ENCODE results near the gene MPHOSPH6.

MPHOSPH6 gene

DNA sequence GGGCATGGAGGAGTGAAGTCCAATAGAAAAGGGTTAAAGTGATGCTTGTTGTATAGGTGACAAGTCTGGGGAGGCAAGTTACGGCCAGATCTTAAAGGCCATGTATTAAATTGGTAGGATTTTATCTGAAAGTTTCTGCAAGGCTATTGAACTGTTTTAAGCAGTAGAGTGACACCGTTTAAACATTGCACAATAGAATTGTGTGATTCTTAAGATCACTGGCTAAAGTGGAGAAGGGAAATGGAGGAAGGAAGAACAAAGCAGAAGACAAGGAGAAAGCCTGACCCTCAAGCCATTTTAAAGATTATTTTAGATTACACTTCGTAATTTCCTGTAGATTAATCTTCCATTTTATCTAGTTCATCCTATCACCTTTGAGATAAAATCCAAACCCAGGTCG lies 5.6 kb upstream of the MPHOSPH6 start:
- no peak for ATAC-seq
- no peak for TF ChIP-seq SNAI2 (CRISPR knock-in tag; IDR thresholded peaks at IDR 0.05)
- TF ChIP-seq BACH2 (CRISPR knock-in tag; IDR thresholded peaks at IDR 0.05; ENCODE audit: borderline replicate concordance) = no peak
- no peak for TF ChIP-seq ISL1 (CRISPR knock-in tag; IDR thresholded peaks at IDR 0.05)
- TF ChIP-seq, protein P1, sequence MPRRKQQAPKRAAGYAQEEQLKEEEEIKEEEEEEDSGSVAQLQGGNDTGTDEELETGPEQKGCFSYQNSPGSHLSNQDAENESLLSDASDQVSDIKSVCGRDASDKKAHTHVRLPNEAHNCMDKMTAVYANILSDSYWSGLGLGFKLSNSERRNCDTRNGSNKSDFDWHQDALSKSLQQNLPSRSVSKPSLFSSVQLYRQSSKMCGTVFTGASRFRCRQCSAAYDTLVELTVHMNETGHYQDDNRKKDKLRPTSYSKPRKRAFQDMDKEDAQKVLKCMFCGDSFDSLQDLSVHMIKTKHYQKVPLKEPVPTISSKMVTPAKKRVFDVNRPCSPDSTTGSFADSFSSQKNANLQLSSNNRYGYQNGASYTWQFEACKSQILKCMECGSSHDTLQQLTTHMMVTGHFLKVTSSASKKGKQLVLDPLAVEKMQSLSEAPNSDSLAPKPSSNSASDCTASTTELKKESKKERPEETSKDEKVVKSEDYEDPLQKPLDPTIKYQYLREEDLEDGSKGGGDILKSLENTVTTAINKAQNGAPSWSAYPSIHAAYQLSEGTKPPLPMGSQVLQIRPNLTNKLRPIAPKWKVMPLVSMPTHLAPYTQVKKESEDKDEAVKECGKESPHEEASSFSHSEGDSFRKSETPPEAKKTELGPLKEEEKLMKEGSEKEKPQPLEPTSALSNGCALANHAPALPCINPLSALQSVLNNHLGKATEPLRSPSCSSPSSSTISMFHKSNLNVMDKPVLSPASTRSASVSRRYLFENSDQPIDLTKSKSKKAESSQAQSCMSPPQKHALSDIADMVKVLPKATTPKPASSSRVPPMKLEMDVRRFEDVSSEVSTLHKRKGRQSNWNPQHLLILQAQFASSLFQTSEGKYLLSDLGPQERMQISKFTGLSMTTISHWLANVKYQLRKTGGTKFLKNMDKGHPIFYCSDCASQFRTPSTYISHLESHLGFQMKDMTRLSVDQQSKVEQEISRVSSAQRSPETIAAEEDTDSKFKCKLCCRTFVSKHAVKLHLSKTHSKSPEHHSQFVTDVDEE (CRISPR knock-in tag; IDR thresholded peaks at IDR 0.05) = no peak
- TF ChIP-seq, protein P2, sequence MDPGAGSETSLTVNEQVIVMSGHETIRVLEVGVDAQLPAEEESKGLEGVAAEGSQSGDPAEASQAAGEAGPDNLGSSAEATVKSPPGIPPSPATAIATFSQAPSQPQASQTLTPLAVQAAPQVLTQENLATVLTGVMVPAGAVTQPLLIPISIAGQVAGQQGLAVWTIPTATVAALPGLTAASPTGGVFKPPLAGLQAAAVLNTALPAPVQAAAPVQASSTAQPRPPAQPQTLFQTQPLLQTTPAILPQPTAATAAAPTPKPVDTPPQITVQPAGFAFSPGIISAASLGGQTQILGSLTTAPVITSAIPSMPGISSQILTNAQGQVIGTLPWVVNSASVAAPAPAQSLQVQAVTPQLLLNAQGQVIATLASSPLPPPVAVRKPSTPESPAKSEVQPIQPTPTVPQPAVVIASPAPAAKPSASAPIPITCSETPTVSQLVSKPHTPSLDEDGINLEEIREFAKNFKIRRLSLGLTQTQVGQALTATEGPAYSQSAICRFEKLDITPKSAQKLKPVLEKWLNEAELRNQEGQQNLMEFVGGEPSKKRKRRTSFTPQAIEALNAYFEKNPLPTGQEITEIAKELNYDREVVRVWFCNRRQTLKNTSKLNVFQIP (CRISPR knock-in tag; IDR thresholded peaks at IDR 0.05; ENCODE audit: borderline replicate concordance, low read depth) = no peak
- no peak for TF ChIP-seq GLIS3 (CRISPR knock-in tag; IDR thresholded peaks at IDR 0.05)
- TF ChIP-seq CSDC2 (CRISPR knock-in tag; IDR thresholded peaks at IDR 0.05) = no peak
- TF ChIP-seq ZFP30 (CRISPR knock-in tag; IDR thresholded peaks at IDR 0.05) = no peak
- no peak for TF ChIP-seq ZFP3 (CRISPR knock-in tag; IDR thresholded peaks at IDR 0.05)
- TF ChIP-seq OSR1 (CRISPR knock-in tag; IDR thresholded peaks at IDR 0.05) = no peak
- TF ChIP-seq, protein P3, sequence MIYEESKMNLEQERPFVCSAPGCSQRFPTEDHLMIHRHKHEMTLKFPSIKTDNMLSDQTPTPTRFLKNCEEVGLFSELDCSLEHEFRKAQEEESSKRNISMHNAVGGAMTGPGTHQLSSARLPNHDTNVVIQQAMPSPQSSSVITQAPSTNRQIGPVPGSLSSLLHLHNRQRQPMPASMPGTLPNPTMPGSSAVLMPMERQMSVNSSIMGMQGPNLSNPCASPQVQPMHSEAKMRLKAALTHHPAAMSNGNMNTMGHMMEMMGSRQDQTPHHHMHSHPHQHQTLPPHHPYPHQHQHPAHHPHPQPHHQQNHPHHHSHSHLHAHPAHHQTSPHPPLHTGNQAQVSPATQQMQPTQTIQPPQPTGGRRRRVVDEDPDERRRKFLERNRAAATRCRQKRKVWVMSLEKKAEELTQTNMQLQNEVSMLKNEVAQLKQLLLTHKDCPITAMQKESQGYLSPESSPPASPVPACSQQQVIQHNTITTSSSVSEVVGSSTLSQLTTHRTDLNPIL (CRISPR knock-in tag; IDR thresholded peaks at IDR 0.05; ENCODE audit: low read depth) = no peak
- TF ChIP-seq, protein P4, sequence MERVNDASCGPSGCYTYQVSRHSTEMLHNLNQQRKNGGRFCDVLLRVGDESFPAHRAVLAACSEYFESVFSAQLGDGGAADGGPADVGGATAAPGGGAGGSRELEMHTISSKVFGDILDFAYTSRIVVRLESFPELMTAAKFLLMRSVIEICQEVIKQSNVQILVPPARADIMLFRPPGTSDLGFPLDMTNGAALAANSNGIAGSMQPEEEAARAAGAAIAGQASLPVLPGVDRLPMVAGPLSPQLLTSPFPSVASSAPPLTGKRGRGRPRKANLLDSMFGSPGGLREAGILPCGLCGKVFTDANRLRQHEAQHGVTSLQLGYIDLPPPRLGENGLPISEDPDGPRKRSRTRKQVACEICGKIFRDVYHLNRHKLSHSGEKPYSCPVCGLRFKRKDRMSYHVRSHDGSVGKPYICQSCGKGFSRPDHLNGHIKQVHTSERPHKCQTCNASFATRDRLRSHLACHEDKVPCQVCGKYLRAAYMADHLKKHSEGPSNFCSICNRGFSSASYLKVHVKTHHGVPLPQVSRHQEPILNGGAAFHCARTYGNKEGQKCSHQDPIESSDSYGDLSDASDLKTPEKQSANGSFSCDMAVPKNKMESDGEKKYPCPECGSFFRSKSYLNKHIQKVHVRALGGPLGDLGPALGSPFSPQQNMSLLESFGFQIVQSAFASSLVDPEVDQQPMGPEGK (CRISPR knock-in tag; IDR thresholded peaks at IDR 0.05; ENCODE audit: borderline replicate concordance) = no peak
- no peak for TF ChIP-seq ZC3H10 (CRISPR knock-in tag; IDR thresholded peaks at IDR 0.05)

DNA sequence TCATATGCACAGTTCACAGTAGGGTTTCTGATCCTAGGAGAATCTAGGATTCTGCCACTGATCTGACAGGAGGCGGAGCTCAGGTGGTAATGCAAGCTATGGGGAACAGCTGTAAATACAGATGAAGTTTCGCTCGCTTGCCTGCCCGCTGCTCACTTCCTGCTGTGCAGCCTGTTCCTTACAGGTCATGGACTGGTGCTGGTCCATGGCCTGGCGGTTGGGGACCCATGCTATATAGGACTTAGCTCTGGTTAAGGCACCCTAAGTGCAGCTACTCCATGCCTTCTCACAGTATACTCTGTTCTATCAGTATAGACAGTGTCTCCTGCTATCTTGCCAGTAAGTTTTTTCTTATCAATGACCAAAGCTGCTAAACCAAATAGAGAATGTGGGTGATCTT lies 2.4 kb downstream of the MPHOSPH6 start:
- no peak for ATAC-seq
- TF ChIP-seq ZNF565 (CRISPR knock-in tag; conservative IDR thresholded peaks at IDR 0.05; ENCODE audit: low read depth) (no peak), SNAI2 (CRISPR knock-in tag; IDR thresholded peaks at IDR 0.05) (no peak), ARNTL (CRISPR knock-in tag; IDR thresholded peaks at IDR 0.05; ENCODE audit: borderline replicate concordance, low read depth) (no peak), PPARA (CRISPR knock-in tag; IDR thresholded peaks at IDR 0.05; ENCODE audit: borderline replicate concordance) (no peak)

DNA sequence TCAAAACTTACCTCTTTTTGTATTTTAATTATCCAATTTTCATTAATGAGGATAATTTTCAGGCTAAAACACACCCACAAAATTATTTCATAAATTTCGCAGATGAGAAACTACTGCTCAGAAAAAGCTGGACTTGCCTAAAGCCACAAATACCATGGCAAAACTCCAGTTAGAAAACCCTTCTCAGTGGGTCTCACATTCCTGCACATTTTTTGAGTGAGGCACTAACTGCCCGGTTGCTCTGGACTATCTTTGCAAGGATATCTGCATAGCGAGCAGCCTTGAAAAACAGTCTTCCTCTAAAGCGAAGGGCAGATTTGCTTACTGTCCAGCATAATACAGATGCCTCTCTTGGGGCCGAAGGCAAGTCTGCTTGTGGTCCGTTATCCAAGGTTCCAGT lies 9.8 kb downstream of the MPHOSPH6 start:
- TF ChIP-seq, protein P3 (CRISPR knock-in tag; IDR thresholded peaks at IDR 0.05; ENCODE audit: low read depth) = no peak
- TF ChIP-seq ZFP3 (CRISPR knock-in tag; IDR thresholded peaks at IDR 0.05) = no peak
- TF ChIP-seq RARB (CRISPR knock-in tag; IDR thresholded peaks at IDR 0.05) = no peak
- TF ChIP-seq, protein P2 (CRISPR knock-in tag; IDR thresholded peaks at IDR 0.05; ENCODE audit: borderline replicate concordance, low read depth) = no peak
- no peak for TF ChIP-seq CSDC2 (CRISPR knock-in tag; IDR thresholded peaks at IDR 0.05)
- TF ChIP-seq ZNF8 (CRISPR knock-in tag; IDR thresholded peaks at IDR 0.05) = no peak
- no peak for TF ChIP-seq ZNF70 (CRISPR knock-in tag; IDR thresholded peaks at IDR 0.05)
- no peak for TF ChIP-seq SNAI2 (CRISPR knock-in tag; IDR thresholded peaks at IDR 0.05)
- no peak for TF ChIP-seq ARNTL (CRISPR knock-in tag; IDR thresholded peaks at IDR 0.05; ENCODE audit: borderline replicate concordance, low read depth)
- TF ChIP-seq ZNF565 (CRISPR knock-in tag; conservative IDR thresholded peaks at IDR 0.05; ENCODE audit: low read depth) = no peak
- no peak for TF ChIP-seq OSR1 (CRISPR knock-in tag; IDR thresholded peaks at IDR 0.05)
- no peak for TF ChIP-seq TCF4 (CRISPR knock-in tag; IDR thresholded peaks at IDR 0.05; ENCODE audit: borderline replicate concordance)
- TF ChIP-seq ZFP30 (CRISPR knock-in tag; IDR thresholded peaks at IDR 0.05) = no peak
- TF ChIP-seq, protein P1 (CRISPR knock-in tag; IDR thresholded peaks at IDR 0.05) = no peak
- no peak for TF ChIP-seq PPARA (CRISPR knock-in tag; IDR thresholded peaks at IDR 0.05; ENCODE audit: borderline replicate concordance)
- no peak for TF ChIP-seq ESRRG (CRISPR knock-in tag; IDR thresholded peaks at IDR 0.05)
- TF ChIP-seq, protein P4 (CRISPR knock-in tag; IDR thresholded peaks at IDR 0.05; ENCODE audit: borderline replicate concordance) = no peak
- TF ChIP-seq BACH2 (CRISPR knock-in tag; IDR thresholded peaks at IDR 0.05; ENCODE audit: borderline replicate concordance) = no peak

More for the DNA sequence above, 9.8 kb downstream of the MPHOSPH6 start:
- no peak for ATAC-seq
